GM18526 (cell line): ENCODE measurements around the gene NEUROD2.

ENCODE experiments used
- POLR2A ChIP-seq: IDR thresholded peaks from 3 replicates; pipeline ENCODE4 v1.6.1; 2011; ENCODE audit not compliant: insufficient read length; ENCODE audit errors: extremely low read depth

The NEUROD2 gene

GRCh38 chr17:39617446-39618245, 9.9 kb upstream of the NEUROD2 start:
- no peak for TF ChIP-seq POLR2A

GRCh38 chr17:39617100-39617445, 9.4 kb upstream of the NEUROD2 start:
- TF ChIP-seq POLR2A, result no peak

GRCh38 chr17:39615434-39615833, 7.7 kb upstream of the NEUROD2 start:
- no peak for TF ChIP-seq POLR2A

- no peak for TF ChIP-seq POLR2A
Observed at GRCh38 chr17:39614545-39615157, 6.9 kb upstream of the NEUROD2 start.

- TF ChIP-seq POLR2A, result no peak
Observed at GRCh38 chr17:39612935-39613464, 5.3 kb upstream of the NEUROD2 start.

GRCh38 chr17:39612291-39612894, 4.7 kb upstream of the NEUROD2 start:
- no peak for TF ChIP-seq POLR2A

GRCh38 chr17:39611401-39612112, 3.8 kb upstream of the NEUROD2 start:
- TF ChIP-seq POLR2A, result no peak

- no peak for TF ChIP-seq POLR2A
Observed at GRCh38 chr17:39609416-39610025, 1.8 kb upstream of the NEUROD2 start.

GRCh38 chr17:39608142-39608981, 642 bp upstream of the NEUROD2 start:
- no peak for TF ChIP-seq POLR2A

- no peak for TF ChIP-seq POLR2A
Observed at GRCh38 chr17:39607057-39607850, 466 bp downstream of the NEUROD2 start.

- TF ChIP-seq POLR2A, result no peak
Observed at GRCh38 chr17:39606434-39607056, 1.2 kb downstream of the NEUROD2 start.

- TF ChIP-seq POLR2A, result no peak
Observed at GRCh38 chr17:39605492-39606433, 2.0 kb downstream of the NEUROD2 start.
